ENCODE results near the gene CHST6.

DNA sequence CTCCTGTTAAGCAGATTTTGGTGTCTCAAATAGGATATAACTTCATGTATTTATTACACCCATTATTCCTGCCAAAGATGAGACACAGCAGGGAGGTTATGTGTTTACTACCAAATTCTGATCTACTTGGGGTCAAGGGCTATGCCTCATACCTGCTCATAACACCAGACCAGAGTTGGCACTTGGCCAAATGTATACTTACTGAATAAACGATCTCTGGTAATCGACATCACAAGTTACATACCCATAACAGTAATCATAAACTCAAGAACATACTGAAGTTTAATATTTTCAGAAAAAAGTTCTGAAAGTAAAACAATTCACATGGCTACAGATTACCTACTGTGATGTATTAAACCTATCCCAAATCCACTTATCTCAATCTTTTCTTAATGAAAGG lies 33.7 kb downstream of the CHST6 start:
- TF ChIP-seq, protein P1, sequence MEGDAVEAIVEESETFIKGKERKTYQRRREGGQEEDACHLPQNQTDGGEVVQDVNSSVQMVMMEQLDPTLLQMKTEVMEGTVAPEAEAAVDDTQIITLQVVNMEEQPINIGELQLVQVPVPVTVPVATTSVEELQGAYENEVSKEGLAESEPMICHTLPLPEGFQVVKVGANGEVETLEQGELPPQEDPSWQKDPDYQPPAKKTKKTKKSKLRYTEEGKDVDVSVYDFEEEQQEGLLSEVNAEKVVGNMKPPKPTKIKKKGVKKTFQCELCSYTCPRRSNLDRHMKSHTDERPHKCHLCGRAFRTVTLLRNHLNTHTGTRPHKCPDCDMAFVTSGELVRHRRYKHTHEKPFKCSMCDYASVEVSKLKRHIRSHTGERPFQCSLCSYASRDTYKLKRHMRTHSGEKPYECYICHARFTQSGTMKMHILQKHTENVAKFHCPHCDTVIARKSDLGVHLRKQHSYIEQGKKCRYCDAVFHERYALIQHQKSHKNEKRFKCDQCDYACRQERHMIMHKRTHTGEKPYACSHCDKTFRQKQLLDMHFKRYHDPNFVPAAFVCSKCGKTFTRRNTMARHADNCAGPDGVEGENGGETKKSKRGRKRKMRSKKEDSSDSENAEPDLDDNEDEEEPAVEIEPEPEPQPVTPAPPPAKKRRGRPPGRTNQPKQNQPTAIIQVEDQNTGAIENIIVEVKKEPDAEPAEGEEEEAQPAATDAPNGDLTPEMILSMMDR (IDR thresholded peaks at IDR 0.05; ENCODE audit: borderline replicate concordance, extremely low read depth, low read length, poor library complexity, severe bottlenecking) = no peak
- TF ChIP-seq EZH2 (IDR thresholded peaks at IDR 0.05; ENCODE audit: borderline replicate concordance, low read depth, low read length, severe bottlenecking) = no peak

Measured in DND-41 (cell line).